Measurements from ENCODE around the gene LRCH4. TPM values are rescaled to one million over a fixed set of nuclear protein-coding genes. Genes with fewer than 3 reads are reported as not detected.

Gene LRCH4
- total RNA-seq (10 to 100 TPM; 29.0 to 36.0 (median 32.4) TPM), polyA plus RNA-seq (33.4 TPM)
- long read RNA-seq, donor 1, transcript LRCH4-201 (18 exons, 2,552 nt), result major isoform, 26 of 43 reads
- long read RNA-seq, donor 1, partial matches to known transcripts, result 7 of 43 reads
- long read RNA-seq, donor 1, other reads (novel, unspliced or antisense), result 10 of 43 reads
- long read RNA-seq, donor 2, transcript LRCH4-201 (18 exons, 2,552 nt), result major isoform, 5 of 21 reads
- long read RNA-seq, donor 2, partial matches to known transcripts, result 3 of 21 reads
- long read RNA-seq, donor 2, other reads (novel, unspliced or antisense), result 12 of 21 reads
- long read RNA-seq, donor 3, partial matches to known transcripts, result 2 of 6 reads
- long read RNA-seq, donor 3, other reads (novel, unspliced or antisense), result 3 of 6 reads
- long read RNA-seq, donor 4, transcript LRCH4-201 (18 exons, 2,552 nt), result major isoform, 12 of 38 reads
- long read RNA-seq, donor 4, partial matches to known transcripts, result 10 of 38 reads
- long read RNA-seq, donor 4, other reads (novel, unspliced or antisense), result 16 of 38 reads

DNA sequence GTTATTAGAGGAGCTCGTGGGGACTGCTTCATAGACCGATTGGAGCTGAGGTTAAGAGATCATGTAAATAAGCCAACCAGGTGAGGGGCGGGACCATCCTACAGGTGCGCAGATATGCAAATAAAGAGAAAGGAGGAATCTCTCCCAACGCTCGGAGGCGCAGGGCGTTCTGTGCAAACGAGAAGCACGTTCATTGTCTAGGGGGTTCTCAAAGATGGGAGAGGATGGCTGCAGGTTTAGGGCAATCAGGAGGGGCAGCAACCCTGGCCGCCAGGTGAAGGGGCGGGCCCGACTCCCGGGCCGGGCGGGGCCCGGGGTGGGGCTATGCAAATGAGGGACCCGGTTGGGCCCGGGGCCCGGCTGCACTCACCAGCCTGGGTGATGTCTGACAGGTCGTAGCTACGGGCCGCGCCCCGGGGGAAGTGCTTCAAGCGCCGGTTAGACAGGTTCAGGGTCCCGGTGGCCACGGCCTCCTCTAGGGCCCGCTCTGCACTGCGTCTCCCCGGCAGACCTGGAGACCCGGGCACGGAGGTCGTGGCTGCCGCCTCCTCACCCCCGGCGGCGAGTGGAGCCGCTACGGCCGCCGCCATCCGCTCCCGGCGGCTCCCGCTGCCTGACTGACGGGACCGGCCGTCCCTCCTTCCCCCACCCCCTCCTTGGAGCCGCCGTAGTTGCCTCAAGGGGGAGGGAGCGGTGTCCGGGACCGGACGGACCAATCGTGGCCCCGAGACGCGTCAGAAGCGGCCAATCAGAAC lies at the start of gene LRCH4:
Gene LRCH4 (minus strand): TSS at position 619 of the 755 bp plus-strand sequence. CDS start 29 bp downstream, at position 590.
- ATAC-seq (peak; percentile 14 to 42), DNase-seq (no peak)

GRCh38 chr7:100632951-100633717 lies 47.2 kb upstream of the LRCH4 start:
- Histone ChIP-seq H3K27me3 (ENCODE audit: control insufficient read depth, insufficient read depth) (no peaks in the 10 kb centered on the region), H3K27ac (ENCODE audit: low read length) (no peak overlapping the region), H3K9me3 (ENCODE audit: control insufficient read depth, low read length) (no peaks in the 10 kb centered on the region), H3K4me3 (ENCODE audit: low read length) (peak overlapping the region; percentile 34), H3K4me1 (ENCODE audit: control insufficient read depth, insufficient read depth, low read length) (peaks cover 3% of the 10 kb centered on the region)
- 2% methylated on average over 72 of the region's 72 CpGs for WGBS
- ATAC-seq (peak; percentile 71 to 72), DNase-seq (peak; percentile 54 to 80 (median 73))
- intact Hi-C loops (cut with DNase I), result no loop called here

More for the DNA sequence above, at the start of gene LRCH4:
- H3K27me3 ChIP-seq (ENCODE audit: control insufficient read depth, insufficient read depth), result no peaks in the 10 kb centered on the region
- peak within 1 kb of the TSS; percentile 76 for H3K4me3 ChIP-seq (ENCODE audit: low read length)
- WGBS, result under 1% methylated on average over 61 of the region's 61 CpGs
- peaks cover 2% of the 10 kb centered on the region for H3K4me1 ChIP-seq (ENCODE audit: control insufficient read depth, insufficient read depth, low read length)
- peak within 1 kb of the TSS; percentile 93 for H3K27ac ChIP-seq (ENCODE audit: low read length)
- intact Hi-C loops (cut with DNase I), result loop anchor here in 1 of 4 donors (10.0 kb wide), 1 partner anchor 89 kb away; the partner anchor contains the start of gene GNB2
- no peaks in the 10 kb centered on the region for H3K9me3 ChIP-seq (ENCODE audit: control insufficient read depth, low read length)

GRCh38 chr7:100630066-100630465 lies 44.1 kb upstream of the LRCH4 start:
- H3K27me3 ChIP-seq (ENCODE audit: control insufficient read depth, insufficient read depth), result no peaks in the 10 kb centered on the region
- intact Hi-C loops (cut with DNase I), result no loop called here
- no peak overlapping the region for H3K27ac ChIP-seq (ENCODE audit: low read length)
- 91% methylated on average over 4 of the region's 4 CpGs for WGBS
- peaks cover 3% of the 10 kb centered on the region for H3K4me1 ChIP-seq (ENCODE audit: control insufficient read depth, insufficient read depth, low read length)
- DNase-seq, result no peak
- H3K9me3 ChIP-seq (ENCODE audit: control insufficient read depth, low read length), result no peaks in the 10 kb centered on the region
- H3K4me3 ChIP-seq (ENCODE audit: low read length), result no peak overlapping the region
- no peak for ATAC-seq

DNA sequence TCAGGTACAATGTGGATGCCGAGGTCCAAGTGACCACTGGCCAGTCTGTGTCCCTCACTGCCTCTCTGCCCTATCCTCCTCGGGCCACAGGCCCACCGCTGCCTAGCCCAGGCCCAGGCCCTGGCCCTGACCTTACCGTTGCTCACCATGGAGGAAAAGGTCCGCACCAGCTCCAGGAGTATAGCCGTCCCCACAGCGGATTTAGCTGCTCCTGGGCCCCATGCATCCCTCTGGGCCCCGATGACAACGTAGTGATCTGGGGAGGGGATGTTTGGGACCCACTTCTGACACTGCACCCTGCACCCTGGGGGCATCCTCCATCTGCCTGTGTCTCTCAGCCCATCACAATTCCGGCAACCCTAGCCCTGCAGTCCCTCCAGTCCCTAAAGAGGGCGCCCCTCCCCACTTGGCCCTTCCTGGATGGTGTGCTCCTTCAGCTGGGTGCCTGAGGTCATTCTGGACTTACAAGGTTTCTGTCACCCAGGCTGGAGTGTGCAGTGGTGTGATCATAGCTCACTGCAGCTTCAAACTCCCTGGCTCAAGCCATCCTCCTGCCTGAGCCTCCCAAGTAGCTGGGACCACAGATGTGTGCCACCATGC lies 43.3 kb upstream of the LRCH4 start:
- H3K27me3 ChIP-seq (ENCODE audit: control insufficient read depth, insufficient read depth), result no peaks in the 10 kb centered on the region
- intact Hi-C loops (cut with DNase I), result no loop called here
- no peak for ATAC-seq
- WGBS, result 77% methylated on average over 11 of the region's 11 CpGs
- peak in 2 of 3 donors; percentile 40 to 63 for DNase-seq
- H3K4me1 ChIP-seq (ENCODE audit: control insufficient read depth, insufficient read depth, low read length), result peaks cover 3% of the 10 kb centered on the region
- no peak overlapping the region for H3K27ac ChIP-seq (ENCODE audit: low read length)
- no peaks in the 10 kb centered on the region for H3K9me3 ChIP-seq (ENCODE audit: control insufficient read depth, low read length)
- no peak overlapping the region for H3K4me3 ChIP-seq (ENCODE audit: low read length)

GRCh38 chr7:100627238-100627549 lies 41.3 kb upstream of the LRCH4 start:
- Histone ChIP-seq H3K27ac (ENCODE audit: low read length) (no peak overlapping the region), H3K9me3 (ENCODE audit: control insufficient read depth, low read length) (no peaks in the 10 kb centered on the region), H3K4me3 (ENCODE audit: low read length) (no peak overlapping the region), H3K27me3 (ENCODE audit: control insufficient read depth, insufficient read depth) (no peaks in the 10 kb centered on the region), H3K4me1 (ENCODE audit: control insufficient read depth, insufficient read depth, low read length) (no peaks in the 10 kb centered on the region)
- peak in 2 of 3 donors; percentile 61 to 66 for DNase-seq
- 80% methylated on average over 21 of the region's 21 CpGs for WGBS
- intact Hi-C loops (cut with DNase I), result no loop called here
- ATAC-seq, result peak in 1 of 2 donors; percentile 17

- H3K4me3 ChIP-seq (ENCODE audit: low read length), result peak overlapping the region; percentile 21
- H3K4me1 ChIP-seq (ENCODE audit: control insufficient read depth, insufficient read depth, low read length), result no peaks in the 10 kb centered on the region
- H3K27ac ChIP-seq (ENCODE audit: low read length), result no peak overlapping the region
- H3K27me3 ChIP-seq (ENCODE audit: control insufficient read depth, insufficient read depth), result no peaks in the 10 kb centered on the region
- DNase-seq (peak; percentile 84 to 94 (median 91)), ATAC-seq (peak; percentile 94 to 97)
- intact Hi-C loops (cut with DNase I), result no loop called here
- no peaks in the 10 kb centered on the region for H3K9me3 ChIP-seq (ENCODE audit: control insufficient read depth, low read length)
- 4% methylated on average over 37 of the region's 37 CpGs for WGBS
These were observed 40.8 kb upstream of the LRCH4 start for GRCh38 chr7:100626530-100627237.

DNA sequence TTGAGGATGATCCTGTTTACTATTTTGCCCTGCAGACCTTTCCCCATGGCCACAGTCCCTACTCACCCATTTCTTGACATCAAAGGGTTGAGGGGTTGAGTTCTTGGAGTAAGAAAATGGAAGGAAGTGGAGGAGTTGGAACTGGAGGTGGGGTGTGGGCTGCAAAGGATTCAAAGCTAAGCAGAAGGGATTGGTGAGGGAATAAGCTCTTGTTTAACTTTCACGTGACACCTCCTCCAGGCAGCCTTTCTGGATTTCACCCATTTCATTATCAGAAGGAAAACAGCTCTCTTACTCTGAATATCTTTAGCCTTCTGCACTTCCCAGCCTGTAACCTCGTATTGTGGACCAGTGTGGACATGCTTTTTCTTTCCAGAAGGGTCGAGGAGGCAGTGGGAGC lies 40.1 kb upstream of the LRCH4 start:
- Histone ChIP-seq H3K9me3 (ENCODE audit: control insufficient read depth, low read length) (no peaks in the 10 kb centered on the region), H3K27ac (ENCODE audit: low read length) (no peak overlapping the region), H3K4me3 (ENCODE audit: low read length) (peak overlapping the region; percentile 21), H3K4me1 (ENCODE audit: control insufficient read depth, insufficient read depth, low read length) (no peaks in the 10 kb centered on the region), H3K27me3 (ENCODE audit: control insufficient read depth, insufficient read depth) (no peaks in the 10 kb centered on the region)
- DNase-seq (no peak), ATAC-seq (no peak)
- intact Hi-C loops (cut with DNase I), result no loop called here
- 11% methylated on average over 3 of the region's 3 CpGs for WGBS

DNA sequence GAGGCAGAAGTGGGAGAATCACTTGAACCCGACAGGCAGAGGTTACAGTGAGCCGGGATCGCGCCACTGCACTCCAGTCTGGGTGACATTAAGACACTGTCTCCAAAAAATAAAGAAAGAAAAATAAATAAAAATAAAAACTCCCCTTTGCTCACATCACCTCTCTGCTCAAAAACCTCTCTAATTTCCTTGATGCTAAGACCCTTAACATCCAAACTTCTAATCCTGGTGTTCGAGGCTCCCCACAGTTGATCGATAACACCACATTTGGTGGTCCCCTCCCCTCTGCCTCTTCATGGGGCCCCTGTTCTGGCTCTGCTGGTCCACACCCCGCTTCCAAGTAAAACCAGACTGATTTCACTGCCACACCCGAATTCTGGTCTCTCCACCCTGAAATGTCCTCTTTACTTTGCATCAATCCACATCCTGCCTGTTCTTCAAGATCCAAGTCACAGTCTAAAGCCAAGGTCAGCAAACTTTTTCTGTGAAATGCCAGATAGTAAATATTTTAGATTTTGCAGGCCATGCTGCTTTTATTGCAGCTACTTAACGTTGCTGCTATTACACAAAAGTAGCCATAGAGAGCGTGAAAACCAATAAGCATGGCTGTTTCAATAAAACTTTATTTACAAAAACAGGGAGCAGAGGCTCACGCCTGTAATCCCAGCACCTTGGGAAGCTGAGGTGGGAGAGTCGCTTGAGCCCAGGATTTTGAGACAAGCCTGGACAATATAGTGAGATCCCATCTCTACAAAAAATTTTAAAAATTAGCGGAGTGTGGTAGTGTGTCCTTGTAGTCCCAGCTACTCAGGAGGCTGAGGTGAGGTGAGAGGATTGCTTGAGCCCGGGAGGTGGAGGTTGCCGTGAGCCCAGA lies 38.3 kb upstream of the LRCH4 start:
- Histone ChIP-seq H3K9me3 (ENCODE audit: control insufficient read depth, low read length) (no peaks in the 10 kb centered on the region), H3K4me1 (ENCODE audit: control insufficient read depth, insufficient read depth, low read length) (no peaks in the 10 kb centered on the region), H3K4me3 (ENCODE audit: low read length) (no peak overlapping the region), H3K27me3 (ENCODE audit: control insufficient read depth, insufficient read depth) (no peaks in the 10 kb centered on the region), H3K27ac (ENCODE audit: low read length) (no peak overlapping the region)
- intact Hi-C loops (cut with DNase I), result loop anchor here in 1 of 4 donors (5.0 kb wide), 1 partner anchor 68 kb away; the partner anchor contains the start of gene GIGYF1
- WGBS, result 82% methylated on average over 15 of the region's 15 CpGs
- ATAC-seq, result no peak
- no peak for DNase-seq

DNA sequence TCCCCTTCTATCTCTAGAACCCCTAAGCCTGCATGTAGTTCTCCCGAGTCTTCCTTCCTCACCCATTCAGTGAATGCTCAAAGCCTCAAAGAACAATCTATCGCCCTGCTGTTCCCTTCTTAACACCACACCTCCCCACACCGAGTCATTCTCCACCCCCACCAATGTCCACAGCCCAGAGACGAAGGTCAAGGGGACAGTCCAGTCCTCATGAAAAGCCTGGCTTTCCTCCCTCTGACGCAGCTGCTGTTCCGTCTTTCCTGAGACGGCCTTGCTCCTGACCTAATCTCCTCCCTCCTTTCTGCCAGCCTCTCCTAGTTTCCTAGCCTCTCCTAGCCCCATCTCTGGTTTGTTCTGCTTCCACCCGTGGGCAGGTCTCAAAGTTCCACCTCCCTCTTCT lies 35.6 kb upstream of the LRCH4 start:
- no peak for ATAC-seq
- no peak overlapping the region for H3K4me3 ChIP-seq (ENCODE audit: low read length)
- H3K27ac ChIP-seq (ENCODE audit: low read length), result no peak overlapping the region
- 82% methylated on average over 8 of the region's 8 CpGs for WGBS
- intact Hi-C loops (cut with DNase I), result loop anchor here in 1 of 4 donors (5.0 kb wide), 1 partner anchor 71 kb away; the partner anchor contains the start of gene GIGYF1
- no peak for DNase-seq
- H3K4me1 ChIP-seq (ENCODE audit: control insufficient read depth, insufficient read depth, low read length), result no peaks in the 10 kb centered on the region
- no peaks in the 10 kb centered on the region for H3K9me3 ChIP-seq (ENCODE audit: control insufficient read depth, low read length)
- H3K27me3 ChIP-seq (ENCODE audit: control insufficient read depth, insufficient read depth), result no peaks in the 10 kb centered on the region

All from right cardiac atrium (tissue), 5 donors.